ENCODE data around the gene GLRA1.
"Not testable (repeated sequence)": the region's sequence is repeated elsewhere in the genome, so short reads cannot be mapped to it uniquely, and the experiment has no call there.

GLRA1 gene

GRCh38 chr5:151912360-151912759 is 12.3 kb downstream of the GLRA1 start:
- DNase-seq: no peak

GRCh38 chr5:151911011-151911410 is 13.6 kb downstream of the GLRA1 start:
- DNase-seq: no peak

- DNase-seq: no peak
Measured at GRCh38 chr5:151909628-151910027, 15.0 kb downstream of the GLRA1 start.

GRCh38 chr5:151906246-151906645 is 18.4 kb downstream of the GLRA1 start:
- DNase-seq: no peak

- no peak for DNase-seq
Measured at GRCh38 chr5:151905557-151905961, 19.1 kb downstream of the GLRA1 start.

- DNase-seq: no peak
Measured at GRCh38 chr5:151904909-151905308, 19.7 kb downstream of the GLRA1 start.

- no peak for DNase-seq
Measured at GRCh38 chr5:151904127-151904526, 20.5 kb downstream of the GLRA1 start.

GRCh38 chr5:151903243-151903653 is 21.4 kb downstream of the GLRA1 start:
- no peak for DNase-seq

GRCh38 chr5:151902215-151902614 is 22.4 kb downstream of the GLRA1 start:
- DNase-seq: no peak

GRCh38 chr5:151901611-151902010 is 23.0 kb downstream of the GLRA1 start:
- no peak for DNase-seq

- DNase-seq: no peak
Measured at GRCh38 chr5:151900891-151901290, 23.8 kb downstream of the GLRA1 start.

- DNase-seq: no peak
Measured at GRCh38 chr5:151899399-151899798, 25.3 kb downstream of the GLRA1 start.

- DNase-seq: no peak
Measured at GRCh38 chr5:151897896-151898295, 26.8 kb downstream of the GLRA1 start.

GRCh38 chr5:151897020-151897552 is 27.6 kb downstream of the GLRA1 start:
- DNase-seq: no peak

- DNase-seq: peak; percentile 49
Measured at GRCh38 chr5:151896031-151896691, 28.5 kb downstream of the GLRA1 start.

GRCh38 chr5:151895660-151896030 is 29.0 kb downstream of the GLRA1 start:
- DNase-seq: no peak

- DNase-seq: not testable (repeated sequence)
Measured at GRCh38 chr5:151893485-151893884, 31.2 kb downstream of the GLRA1 start.

GRCh38 chr5:151892393-151892792 is 32.3 kb downstream of the GLRA1 start:
- peak; percentile 90 for DNase-seq

- DNase-seq: no peak
Measured at GRCh38 chr5:151890299-151890698, 34.4 kb downstream of the GLRA1 start.

- DNase-seq: no peak
Measured at GRCh38 chr5:151889614-151890013, 35.0 kb downstream of the GLRA1 start.

- DNase-seq: no peak
Measured at GRCh38 chr5:151886546-151887275, 37.9 kb downstream of the GLRA1 start.

- DNase-seq: no peak
Measured at GRCh38 chr5:151885138-151885908, 39.3 kb downstream of the GLRA1 start.

GRCh38 chr5:151881621-151882225 is 42.9 kb downstream of the GLRA1 start:
- no peak for DNase-seq
